AG20443 (cell line): ENCODE measurements around the gene NVL.
"Not testable (repeated sequence)": the region's sequence is repeated elsewhere in the genome, so short reads cannot be mapped to it uniquely, and the experiment has no call there.

Source experiments
- DNase-seq: peaks from one replicate; pipeline ENCODE4 v3.0.0; 2012; ENCODE audit warnings: low spot score, mixed read lengths

NVL gene

GRCh38 chr1:224338150-224338838 lies 8.3 kb upstream of the NVL start:
- DNase-seq: no peak

GRCh38 chr1:224333939-224334786 lies 4.2 kb upstream of the NVL start:
- DNase-seq: peak; percentile 9

- peak; percentile 49 for DNase-seq
Measured at GRCh38 chr1:224333309-224333926, 3.4 kb upstream of the NVL start.

- DNase-seq: no peak
Measured at GRCh38 chr1:224331824-224332223, 1.9 kb upstream of the NVL start.

- no peak for DNase-seq
Measured at GRCh38 chr1:224331326-224331725, 1.4 kb upstream of the NVL start.

- DNase-seq: no peak
Measured at GRCh38 chr1:224329484-224329841, 509 bp downstream of the NVL start.

- DNase-seq: no peak
Measured at GRCh38 chr1:224328644-224329043, 1.3 kb downstream of the NVL start.

- no peak for DNase-seq
Measured at GRCh38 chr1:224325959-224326358, 4.0 kb downstream of the NVL start.

- no peak for DNase-seq
Measured at GRCh38 chr1:224321706-224322105, 8.3 kb downstream of the NVL start.

- no peak for DNase-seq
Measured at GRCh38 chr1:224317383-224318045, 12.5 kb downstream of the NVL start.

- no peak for DNase-seq
Measured at GRCh38 chr1:224312025-224312424, 17.9 kb downstream of the NVL start.

GRCh38 chr1:224311503-224311902 lies 18.5 kb downstream of the NVL start:
- not testable (repeated sequence) for DNase-seq

- no peak for DNase-seq
Measured at GRCh38 chr1:224308064-224308463, 21.9 kb downstream of the NVL start.

- no peak for DNase-seq
Measured at GRCh38 chr1:224304767-224305166, 25.2 kb downstream of the NVL start.

GRCh38 chr1:224302947-224303346 lies 27.0 kb downstream of the NVL start:
- no peak for DNase-seq

- no peak for DNase-seq
Measured at GRCh38 chr1:224301391-224301790, 28.6 kb downstream of the NVL start.

- peak; percentile 61 for DNase-seq
Measured at GRCh38 chr1:224300346-224300745, 29.6 kb downstream of the NVL start.

GRCh38 chr1:224298346-224299330 lies 31.3 kb downstream of the NVL start:
- DNase-seq: no peak

GRCh38 chr1:224294775-224295174 lies 35.2 kb downstream of the NVL start:
- DNase-seq: no peak

- no peak for DNase-seq
Measured at GRCh38 chr1:224292419-224292818, 37.6 kb downstream of the NVL start.

GRCh38 chr1:224289396-224289795 lies 40.6 kb downstream of the NVL start:
- no peak for DNase-seq
